ENCODE data around the gene CPNE4.

CPNE4 gene

DNA sequence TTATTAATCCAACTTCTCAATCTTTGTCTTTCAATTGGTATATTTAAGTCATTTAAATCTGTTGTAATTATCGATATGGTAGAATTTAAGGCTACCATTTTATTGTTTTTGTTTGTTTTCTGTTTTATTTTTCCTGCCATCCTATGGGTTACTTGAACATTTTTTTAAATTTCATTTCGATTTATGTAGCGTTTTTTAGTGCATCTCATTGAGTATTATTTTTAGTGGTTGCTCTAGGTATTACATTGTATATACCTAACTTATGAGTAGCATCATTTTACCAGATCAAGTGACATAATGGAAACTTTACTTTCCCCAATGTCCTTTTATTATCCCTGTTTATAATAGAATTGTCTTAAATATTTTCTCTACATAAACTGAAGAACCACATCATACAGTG is 284.6 kb downstream of the CPNE4 start:
- no peak overlapping the region for H3K4me3 Mint-ChIP-seq

DNA sequence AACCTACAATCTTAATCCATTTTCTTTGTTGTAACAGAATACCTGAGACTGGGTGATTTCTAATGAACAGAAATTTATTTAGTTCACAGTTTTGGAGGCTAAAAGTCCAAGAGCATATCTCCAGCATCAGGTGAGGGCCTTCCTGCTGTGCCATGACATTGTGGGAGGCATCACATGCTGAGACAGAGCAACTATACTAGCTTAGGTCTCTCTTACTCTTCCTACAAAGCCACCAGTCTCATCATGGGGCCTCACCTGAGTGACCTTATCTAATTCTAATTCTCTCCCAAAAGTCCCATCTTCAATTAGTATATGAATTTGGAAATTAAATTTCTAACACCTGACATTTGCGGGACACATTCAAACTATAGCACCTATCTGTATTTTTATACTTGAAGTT is 285.0 kb downstream of the CPNE4 start:
- peaks cover 18% of the 10 kb centered on the region for H3K27me3 Mint-ChIP-seq
- no peak overlapping the region for H3K27ac Mint-ChIP-seq
- H3K9me3 Mint-ChIP-seq, result no peaks in the 10 kb centered on the region
- H3K4me3 Mint-ChIP-seq, result no peak overlapping the region
- H3K36me3 Mint-ChIP-seq (ENCODE audit: low read depth), result no peaks in the 10 kb centered on the region
- DNase-seq, result no peak
- H3K4me1 Mint-ChIP-seq (ENCODE audit: low read depth), result no peaks in the 10 kb centered on the region

More for the DNA sequence above, 284.6 kb downstream of the CPNE4 start:
- H3K36me3 Mint-ChIP-seq (ENCODE audit: low read depth), result no peaks in the 10 kb centered on the region
- H3K27me3 Mint-ChIP-seq, result peaks cover 18% of the 10 kb centered on the region
- DNase-seq, result no peak
- no peaks in the 10 kb centered on the region for H3K9me3 Mint-ChIP-seq
- no peak overlapping the region for H3K27ac Mint-ChIP-seq
- H3K4me1 Mint-ChIP-seq (ENCODE audit: low read depth), result no peaks in the 10 kb centered on the region

DNA sequence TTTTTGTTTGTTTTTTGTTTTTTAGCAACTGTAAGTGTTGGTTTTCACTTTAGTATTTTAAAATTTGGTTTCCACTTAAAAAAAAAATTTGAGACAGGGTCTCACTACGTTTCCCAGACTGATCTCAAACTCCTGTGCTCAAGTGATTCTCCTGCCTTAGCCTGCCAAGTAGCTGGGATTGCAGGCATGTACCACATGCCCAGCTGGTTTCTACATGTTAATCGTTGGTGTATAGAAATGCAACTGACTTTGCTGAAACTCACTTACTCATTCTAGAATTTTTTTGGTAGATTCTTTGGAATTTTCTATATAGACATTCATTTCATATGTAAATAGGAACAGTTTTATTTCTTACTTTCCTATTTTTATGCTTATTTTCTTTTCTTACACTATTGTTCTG is 287.3 kb downstream of the CPNE4 start:
- Mint-ChIP-seq H3K36me3 (ENCODE audit: low read depth) (no peaks in the 10 kb centered on the region), H3K9me3 (no peaks in the 10 kb centered on the region)
- DNase-seq, result no peak

DNA sequence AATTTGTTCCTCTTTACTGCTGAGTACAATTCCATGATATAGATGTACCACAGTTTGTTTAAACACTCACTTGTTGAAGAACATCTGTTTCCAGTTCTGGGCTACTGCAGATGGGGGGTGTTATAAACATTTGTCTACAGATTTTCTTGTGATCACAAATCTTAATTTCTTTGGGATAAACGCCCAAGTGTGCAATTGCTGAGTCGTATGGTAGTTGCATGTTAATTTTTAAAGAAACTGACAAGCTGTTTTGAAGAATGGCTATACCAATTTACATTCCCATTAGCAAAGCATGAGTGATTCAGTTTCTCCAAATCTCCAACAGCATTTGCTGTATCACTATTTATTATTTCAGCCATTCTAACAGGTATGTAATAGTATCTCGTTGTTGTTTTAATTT is 290.0 kb downstream of the CPNE4 start:
- Mint-ChIP-seq H3K27me3 (peaks cover 7% of the 10 kb centered on the region), H3K9me3 (no peaks in the 10 kb centered on the region), H3K4me3 (no peak overlapping the region), H3K36me3 (ENCODE audit: low read depth) (no peaks in the 10 kb centered on the region), H3K27ac (no peak overlapping the region), H3K4me1 (ENCODE audit: low read depth) (no peaks in the 10 kb centered on the region)
- DNase-seq, result no peak

More for the DNA sequence above, 287.3 kb downstream of the CPNE4 start:
- Mint-ChIP-seq H3K4me3 (no peak overlapping the region), H3K27me3 (peaks cover 12% of the 10 kb centered on the region), H3K27ac (no peak overlapping the region), H3K4me1 (ENCODE audit: low read depth) (no peaks in the 10 kb centered on the region)

DNA sequence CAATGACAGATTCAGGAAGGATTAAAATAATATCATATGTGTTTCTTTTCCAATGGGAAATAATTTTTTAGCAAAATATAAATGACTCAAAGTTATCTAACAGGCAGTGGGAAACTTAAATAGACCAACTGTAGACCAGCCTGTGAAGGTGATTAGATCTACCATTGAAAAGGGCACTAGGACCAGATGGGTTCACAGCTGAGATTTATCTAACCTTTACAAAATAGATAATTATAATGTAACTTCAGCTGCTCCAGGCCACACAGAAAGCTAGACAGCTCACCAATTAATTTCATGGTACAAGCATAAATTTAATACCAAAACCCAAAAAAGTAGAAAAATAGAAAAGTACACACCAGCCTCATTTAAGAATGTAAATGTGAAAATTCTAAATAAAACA is 291.7 kb downstream of the CPNE4 start:
- no peak overlapping the region for H3K27ac Mint-ChIP-seq
- H3K4me1 Mint-ChIP-seq (ENCODE audit: low read depth), result no peaks in the 10 kb centered on the region
- H3K36me3 Mint-ChIP-seq (ENCODE audit: low read depth), result no peaks in the 10 kb centered on the region
- no peaks in the 10 kb centered on the region for H3K9me3 Mint-ChIP-seq
- DNase-seq, result no peak
- no peak overlapping the region for H3K4me3 Mint-ChIP-seq
- H3K27me3 Mint-ChIP-seq, result peaks cover 13% of the 10 kb centered on the region

DNA sequence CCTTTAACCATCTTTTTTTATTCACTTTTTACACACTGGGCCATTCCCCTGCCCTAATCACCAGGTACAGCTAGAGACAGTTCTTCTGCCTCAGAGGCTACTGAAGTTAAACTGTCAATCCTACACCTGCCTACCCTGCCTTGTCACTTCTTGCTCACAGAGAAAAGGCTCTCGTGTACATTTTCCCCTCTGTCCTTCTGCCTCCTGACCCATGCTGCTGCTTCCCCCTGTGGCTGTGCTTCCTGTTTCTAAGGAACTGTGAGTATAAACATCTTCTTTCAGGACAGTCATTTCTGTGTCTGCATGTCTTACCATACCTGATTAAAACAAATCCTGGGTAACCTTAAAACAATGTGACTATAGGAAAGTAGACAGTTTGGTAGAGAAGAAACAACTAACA is 295.6 kb downstream of the CPNE4 start:
- Mint-ChIP-seq H3K4me3 (no peak overlapping the region), H3K27ac (no peak overlapping the region), H3K9me3 (no peaks in the 10 kb centered on the region), H3K27me3 (peaks cover 16% of the 10 kb centered on the region), H3K36me3 (ENCODE audit: low read depth) (no peaks in the 10 kb centered on the region), H3K4me1 (ENCODE audit: low read depth) (no peaks in the 10 kb centered on the region)
- no peak for DNase-seq

DNA sequence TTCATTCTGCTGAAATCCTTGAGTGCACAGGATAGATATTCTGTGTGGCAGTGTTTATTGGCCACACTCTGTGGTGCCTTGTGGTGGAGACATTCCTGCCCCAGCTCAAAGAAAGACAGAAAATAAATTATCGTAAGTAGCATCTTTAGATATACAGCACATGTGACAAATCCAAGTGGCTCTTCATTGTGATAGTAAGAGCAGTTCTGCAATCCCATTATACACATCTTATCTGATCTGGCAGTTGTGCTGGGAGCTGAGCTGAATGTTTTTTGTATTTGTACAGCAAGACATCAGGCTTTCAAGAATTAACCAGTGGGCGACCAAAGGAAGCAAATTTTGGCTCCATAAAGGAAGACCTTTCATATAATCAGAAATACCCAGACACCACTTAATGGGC is 296.7 kb downstream of the CPNE4 start:
- no peak for DNase-seq
- Mint-ChIP-seq H3K36me3 (ENCODE audit: low read depth) (no peaks in the 10 kb centered on the region), H3K27me3 (peaks cover 21% of the 10 kb centered on the region), H3K4me1 (ENCODE audit: low read depth) (no peaks in the 10 kb centered on the region), H3K9me3 (no peaks in the 10 kb centered on the region), H3K4me3 (no peak overlapping the region), H3K27ac (no peak overlapping the region)

DNA sequence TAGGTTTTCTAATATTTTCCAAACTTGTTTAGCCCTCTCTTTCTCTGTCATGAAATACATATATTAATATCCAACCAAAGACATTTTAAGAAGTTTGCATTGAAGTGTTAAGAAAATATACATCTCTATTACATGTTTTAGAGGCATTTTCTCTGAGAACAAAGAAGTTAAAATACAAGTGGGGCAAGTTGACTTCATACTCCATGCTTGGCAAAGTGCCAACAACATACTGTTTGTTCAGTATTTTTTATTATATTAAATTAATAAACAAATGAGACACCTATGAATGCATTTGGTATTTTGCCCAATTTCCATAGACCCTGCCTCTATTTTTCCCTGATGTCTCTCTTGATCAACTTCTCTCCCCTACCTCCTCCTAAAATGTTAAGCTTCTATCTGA is 299.3 kb downstream of the CPNE4 start:
- peaks cover 19% of the 10 kb centered on the region for H3K4me1 Mint-ChIP-seq (ENCODE audit: low read depth)
- peaks cover 31% of the 10 kb centered on the region for H3K27me3 Mint-ChIP-seq
- H3K36me3 Mint-ChIP-seq (ENCODE audit: low read depth), result no peaks in the 10 kb centered on the region
- H3K27ac Mint-ChIP-seq, result no peak overlapping the region
- no peaks in the 10 kb centered on the region for H3K9me3 Mint-ChIP-seq
- DNase-seq, result no peak
- H3K4me3 Mint-ChIP-seq, result no peak overlapping the region

DNA sequence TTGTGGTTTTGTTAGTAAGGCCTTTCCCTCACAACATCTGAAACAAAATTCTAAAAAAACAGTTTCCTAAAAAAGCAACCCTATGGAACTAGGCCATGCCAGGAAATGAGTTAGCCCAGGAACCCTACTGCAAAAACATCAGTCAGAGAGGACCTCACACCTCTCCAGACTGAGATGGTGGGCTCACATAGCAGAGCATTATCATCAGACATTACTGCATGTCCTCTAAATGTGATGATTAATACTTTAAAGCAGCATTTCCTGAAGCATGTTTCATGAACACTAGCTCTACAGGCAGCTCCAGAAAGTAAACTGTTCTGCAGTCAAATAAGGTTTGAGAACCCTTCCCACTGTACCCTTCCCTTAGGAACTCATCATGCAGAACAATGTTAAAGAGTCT is 299.7 kb downstream of the CPNE4 start:
- peaks cover 19% of the 10 kb centered on the region for H3K4me1 Mint-ChIP-seq (ENCODE audit: low read depth)
- H3K27me3 Mint-ChIP-seq, result peaks cover 27% of the 10 kb centered on the region

DNA sequence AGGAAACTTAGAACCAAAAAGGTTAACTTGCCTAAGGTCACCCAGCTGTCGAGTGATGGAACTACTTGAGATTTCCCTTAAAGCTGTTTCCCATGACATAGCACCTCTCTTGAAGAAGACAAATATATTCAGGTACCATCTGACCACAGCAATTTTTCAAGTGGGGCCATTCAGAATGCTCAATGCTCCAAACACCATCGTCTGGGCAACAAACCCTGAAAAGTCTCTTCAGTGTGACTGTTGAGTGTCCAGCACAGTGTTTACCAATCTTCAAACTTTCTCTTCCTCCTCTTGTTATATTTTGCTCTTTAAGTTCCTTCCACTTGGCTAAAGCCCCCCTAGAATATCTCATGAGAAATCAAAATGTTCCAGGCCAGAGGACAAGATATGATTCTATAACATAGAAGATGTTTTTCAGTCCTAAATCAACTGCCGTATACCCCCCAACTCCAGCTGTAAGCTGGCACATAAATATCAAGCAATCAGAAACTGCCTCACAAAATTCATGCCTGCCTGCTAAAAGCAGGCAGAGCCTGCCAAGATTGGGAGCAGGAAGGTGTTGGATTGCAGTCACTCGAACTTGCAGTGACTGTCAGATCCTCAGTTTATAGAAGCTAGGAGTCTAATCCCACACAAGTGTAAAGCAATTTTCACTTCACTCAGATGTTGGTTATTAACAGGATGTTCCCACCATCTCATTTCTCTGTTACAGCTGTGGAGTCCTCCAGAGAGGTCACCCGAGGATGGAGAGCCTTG is 301.6 kb downstream of the CPNE4 start:
- no peaks in the 10 kb centered on the region for H3K36me3 Mint-ChIP-seq (ENCODE audit: low read depth)
- H3K9me3 Mint-ChIP-seq, result no peaks in the 10 kb centered on the region
- no peak for DNase-seq
- H3K4me3 Mint-ChIP-seq, result no peak overlapping the region
- peaks cover 19% of the 10 kb centered on the region for H3K4me1 Mint-ChIP-seq (ENCODE audit: low read depth)
- no peak overlapping the region for H3K27ac Mint-ChIP-seq
- peaks cover 21% of the 10 kb centered on the region for H3K27me3 Mint-ChIP-seq

More for the DNA sequence above, 299.7 kb downstream of the CPNE4 start:
- Mint-ChIP-seq H3K9me3 (no peaks in the 10 kb centered on the region), H3K36me3 (ENCODE audit: low read depth) (no peaks in the 10 kb centered on the region), H3K27ac (no peak overlapping the region), H3K4me3 (no peak overlapping the region)
- DNase-seq, result no peak

DNA sequence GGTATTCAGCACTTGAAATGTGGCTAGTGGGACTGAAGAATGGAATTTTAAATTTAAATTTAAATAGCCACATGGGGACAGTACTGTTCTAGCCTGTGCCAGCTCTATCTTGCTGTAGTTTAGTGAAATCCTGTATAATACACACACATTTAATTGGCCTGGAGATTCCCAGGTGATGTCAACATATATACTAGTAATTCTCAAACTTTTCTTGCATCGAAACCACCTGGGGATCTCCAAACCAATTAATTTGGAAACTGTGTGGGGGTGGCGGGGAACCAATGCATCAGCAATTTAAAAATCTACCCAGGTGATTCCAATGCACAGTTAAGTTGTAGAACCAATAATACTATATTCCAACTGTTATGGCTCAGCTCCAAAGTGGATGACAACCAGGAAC is 303.1 kb downstream of the CPNE4 start:
- H3K4me3 Mint-ChIP-seq, result no peak overlapping the region
- H3K36me3 Mint-ChIP-seq (ENCODE audit: low read depth), result no peaks in the 10 kb centered on the region
- DNase-seq, result no peak
- H3K4me1 Mint-ChIP-seq (ENCODE audit: low read depth), result peaks cover 19% of the 10 kb centered on the region
- no peak overlapping the region for H3K27ac Mint-ChIP-seq
- H3K27me3 Mint-ChIP-seq, result peaks cover 19% of the 10 kb centered on the region
- no peaks in the 10 kb centered on the region for H3K9me3 Mint-ChIP-seq

DNA sequence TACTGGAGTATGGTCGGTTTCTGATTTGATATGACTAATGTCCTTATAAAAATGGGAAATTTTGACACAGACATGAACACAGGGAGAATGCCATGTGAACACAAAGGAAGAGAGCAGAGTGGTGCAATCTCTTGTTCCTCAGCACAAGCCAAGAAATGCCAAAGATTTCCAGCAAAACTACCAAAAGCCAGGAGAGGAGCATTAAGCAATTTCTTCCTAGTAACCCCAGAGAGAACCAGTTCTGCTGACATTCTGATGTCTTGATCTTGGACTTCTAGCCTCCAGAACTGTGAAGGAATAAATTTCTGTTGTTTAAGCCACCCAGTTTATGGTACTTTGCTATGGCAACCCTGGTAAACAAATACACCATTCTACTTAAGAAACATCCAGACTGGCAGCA is 304.2 kb downstream of the CPNE4 start:
- Mint-ChIP-seq H3K27me3 (peaks cover 19% of the 10 kb centered on the region), H3K27ac (no peak overlapping the region), H3K4me1 (ENCODE audit: low read depth) (peaks cover 19% of the 10 kb centered on the region), H3K9me3 (no peaks in the 10 kb centered on the region), H3K4me3 (no peak overlapping the region), H3K36me3 (ENCODE audit: low read depth) (no peaks in the 10 kb centered on the region)
- DNase-seq, result no peak

DNA sequence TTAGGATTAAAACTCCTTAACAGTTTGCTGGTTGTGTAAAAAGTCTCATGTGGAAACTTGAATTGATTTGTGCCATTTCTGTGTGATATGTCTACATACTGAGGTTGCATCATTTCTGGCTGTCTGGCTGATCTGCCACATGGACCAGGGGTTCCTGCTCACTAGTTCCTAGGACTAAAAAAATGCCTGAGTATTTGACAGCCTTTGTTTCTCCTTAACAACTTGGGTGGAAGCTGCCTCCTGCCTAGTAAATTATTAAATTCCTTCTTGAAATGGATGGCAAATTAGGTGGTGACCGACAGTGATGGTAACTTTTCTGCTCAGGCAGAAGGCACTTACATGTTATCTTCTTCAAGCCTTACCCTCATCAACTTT is 305.2 kb downstream of the CPNE4 start:
- no peak for DNase-seq
- no peaks in the 10 kb centered on the region for H3K9me3 Mint-ChIP-seq
- no peak overlapping the region for H3K4me3 Mint-ChIP-seq
- no peak overlapping the region for H3K27ac Mint-ChIP-seq
- no peaks in the 10 kb centered on the region for H3K36me3 Mint-ChIP-seq (ENCODE audit: low read depth)
- H3K27me3 Mint-ChIP-seq, result peaks cover 17% of the 10 kb centered on the region
- H3K4me1 Mint-ChIP-seq (ENCODE audit: low read depth), result peaks cover 19% of the 10 kb centered on the region

DNA sequence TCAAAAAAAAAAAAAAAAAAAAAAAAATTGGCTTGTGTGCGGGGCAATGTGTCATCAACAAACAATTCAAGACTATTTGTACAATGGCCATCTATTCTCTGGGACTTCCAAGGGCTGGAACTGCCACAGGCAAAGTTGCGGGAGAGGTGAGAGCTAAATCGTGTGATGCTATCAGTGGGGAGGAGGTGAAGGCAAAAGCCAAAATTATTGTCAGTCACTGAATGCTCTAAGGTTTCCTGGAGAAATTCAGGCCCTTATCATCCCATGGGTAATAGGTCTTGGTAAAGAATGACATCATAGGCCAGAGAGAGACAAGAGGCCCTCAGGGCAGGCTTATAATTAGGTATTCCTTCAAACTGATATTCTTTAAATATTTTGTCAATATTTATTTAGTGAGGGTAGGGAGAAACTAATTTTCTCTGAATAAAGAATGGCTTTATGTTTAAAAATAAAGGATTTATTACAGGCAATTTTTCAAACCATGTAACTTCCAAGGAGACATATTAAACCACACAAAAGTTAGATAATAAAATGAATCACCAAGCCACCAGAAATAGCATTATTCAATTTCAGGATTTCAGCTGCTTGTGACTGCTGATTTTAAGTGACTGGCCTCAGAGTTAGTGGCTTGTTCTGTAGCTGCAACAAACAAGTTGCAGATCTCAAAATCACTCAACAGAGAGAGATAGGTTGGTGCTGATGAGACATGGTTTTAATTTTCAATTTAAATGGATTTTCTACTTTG is 305.7 kb downstream of the CPNE4 start:
- Mint-ChIP-seq H3K4me3 (no peak overlapping the region), H3K27me3 (peaks cover 17% of the 10 kb centered on the region), H3K36me3 (ENCODE audit: low read depth) (no peaks in the 10 kb centered on the region), H3K27ac (no peak overlapping the region), H3K4me1 (ENCODE audit: low read depth) (peaks cover 19% of the 10 kb centered on the region), H3K9me3 (no peaks in the 10 kb centered on the region)
- no peak for DNase-seq

DNA sequence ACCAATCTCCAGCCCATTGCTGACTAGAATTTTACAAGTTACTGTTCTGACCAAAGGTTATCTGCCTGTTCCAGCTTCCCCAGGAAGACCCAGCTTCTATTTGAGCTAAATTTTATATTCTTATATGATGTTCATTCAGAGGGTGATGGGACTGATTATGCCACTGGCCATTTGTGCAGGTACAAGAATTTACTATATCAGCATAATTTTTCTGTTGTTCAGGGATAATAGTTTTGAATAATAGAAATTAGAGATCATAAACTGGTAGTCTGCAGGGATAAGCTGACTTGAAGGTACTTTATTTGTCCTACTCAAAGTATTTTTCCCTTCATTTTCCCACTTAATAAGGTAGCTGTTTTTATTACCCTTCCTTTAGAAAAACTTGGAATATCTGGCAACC is 309.4 kb downstream of the CPNE4 start:
- no peak for DNase-seq
- Mint-ChIP-seq H3K9me3 (no peaks in the 10 kb centered on the region), H3K4me1 (ENCODE audit: low read depth) (no peaks in the 10 kb centered on the region), H3K27ac (no peak overlapping the region), H3K4me3 (no peak overlapping the region), H3K27me3 (peaks cover 6% of the 10 kb centered on the region), H3K36me3 (ENCODE audit: low read depth) (no peaks in the 10 kb centered on the region)
